Lung (tissue), 12 donors: ENCODE results near the gene SPSB4. TPM values are rescaled to one million over a fixed set of nuclear protein-coding genes. Genes with fewer than 3 reads are reported as not detected.

Source experiments
- ATAC-seq: fragments of 200-7000 bp; cut with Tn5 transposase; one replicate; pipeline ENCODE4 v1.9.1; 2020; ENCODE audit warnings: moderate number of reproducible peaks; ENCODE audit not compliant: insufficient read depth, low FRiP score
- DNase-seq, 3 donors: peaks; one replicate each; pipeline ENCODE4 v3.0.0-alpha.2; 2013 to 2017
- H3K27ac ChIP-seq, 2 donors: one replicate each; pipeline ENCODE4 v1.5.1; 2013; ENCODE audit warnings: mild to moderate bottlenecking in 2 of 2, moderate library complexity in 2 of 2, control low read depth in 1 of 2, inconsistent platforms in 1 of 2, low read depth in 1 of 2, low read length in 1 of 2
- H3K27me3 ChIP-seq, 3 donors: one replicate each; pipeline ENCODE4 v1.5.1; 2013; ENCODE audit warnings: low read length in 2 of 3; ENCODE audit not compliant: control insufficient read depth in 3 of 3, insufficient read depth in 3 of 3
- H3K36me3 ChIP-seq, 4 donors: one replicate each; pipeline ENCODE4 v1.5.1; 2013; ENCODE audit warnings: low read length in 4 of 4, mild to moderate bottlenecking in 1 of 4, moderate library complexity in 1 of 4; ENCODE audit not compliant: control insufficient read depth in 4 of 4, insufficient read depth in 4 of 4
- H3K4me1 ChIP-seq, 5 donors: one replicate each; pipeline ENCODE4 v1.5.1; 2013; ENCODE audit warnings: low read length in 5 of 5, mild to moderate bottlenecking in 2 of 5, moderate library complexity in 1 of 5; ENCODE audit not compliant: control insufficient read depth in 5 of 5, insufficient read depth in 5 of 5
- H3K4me3 ChIP-seq: one replicate; pipeline ENCODE4 v1.5.1; 2013; ENCODE audit warnings: mild to moderate bottlenecking, control low read depth, moderate library complexity
- H3K9ac ChIP-seq, 2 donors: one replicate each; pipeline ENCODE4 v1.5.1; 2013; ENCODE audit warnings: low read length in 2 of 2, control low read depth in 1 of 2; ENCODE audit not compliant: insufficient read depth in 1 of 2
- H3K9me3 ChIP-seq, 4 donors: one replicate each; pipeline ENCODE4 v1.5.1; 2013; ENCODE audit warnings: low read length in 3 of 4, mild to moderate bottlenecking in 1 of 4, moderate library complexity in 1 of 4; ENCODE audit not compliant: control insufficient read depth in 4 of 4, insufficient read depth in 3 of 4
- WGBS, 2 donors: extraction: QIAGEN DNeasy Blood & Tissue Kit; methylation state at CpG; one replicate each; pipeline ENCODE4 v1.1.7; 2013; 5-methylcytosine and 5-hydroxymethylcytosine counted together
- polyA plus RNA-seq, 2 donors: library from polyadenylated mRNA; stranded (reverse); fragments of 200-250 nt; gene quantifications; one replicate each; pipeline ENCODE4 v1.2.1, GENCODE V29; 2013
- total RNA-seq, 2 donors: library from RNA; depleted of rRNA in 1 of 2; stranded (reverse); fragments of >200 nt in 1 of 2; gene quantifications; one replicate each; pipeline ENCODE4 v1.2.1, GENCODE V29; 2014 to 2021
- TF ChIP-seq, protein P1 (sequence below): IDR thresholded peaks from 2 replicates; pipeline ENCODE4 v1.5.1; 2012; ENCODE audit warnings: mild to moderate bottlenecking; ENCODE audit errors: control extremely low read depth, extremely low read depth
- donor health status: control.
- donor health status: control.
- donor health status: Bipolar disorder and iron deficiency.
- donor health status: healthy.
- donor health status: DM: yes; HTN: yes; CAD: no.

The SPSB4 gene
- total and polyA plus RNA-seq, 4 donors = 0.25 to 4.4 (median 1.5) TPM

- WGBS, 2 donors = 35 to 45% methylated on average over 2 of the region's 2 CpGs
Measured at GRCh38 chr3:141049681-141050080, 1.5 kb upstream of the SPSB4 start.

GRCh38 chr3:141051443-141052200 lies 475 bp downstream of the SPSB4 start:
- DNase-seq (peak; percentile 76 to 82 (median 79)), ATAC-seq (no peak)
- H3K27me3 ChIP-seq = peaks cover 0 to 39% (median 13%) of the 10 kb centered on the region in 3 donors
- TF ChIP-seq, protein P1, sequence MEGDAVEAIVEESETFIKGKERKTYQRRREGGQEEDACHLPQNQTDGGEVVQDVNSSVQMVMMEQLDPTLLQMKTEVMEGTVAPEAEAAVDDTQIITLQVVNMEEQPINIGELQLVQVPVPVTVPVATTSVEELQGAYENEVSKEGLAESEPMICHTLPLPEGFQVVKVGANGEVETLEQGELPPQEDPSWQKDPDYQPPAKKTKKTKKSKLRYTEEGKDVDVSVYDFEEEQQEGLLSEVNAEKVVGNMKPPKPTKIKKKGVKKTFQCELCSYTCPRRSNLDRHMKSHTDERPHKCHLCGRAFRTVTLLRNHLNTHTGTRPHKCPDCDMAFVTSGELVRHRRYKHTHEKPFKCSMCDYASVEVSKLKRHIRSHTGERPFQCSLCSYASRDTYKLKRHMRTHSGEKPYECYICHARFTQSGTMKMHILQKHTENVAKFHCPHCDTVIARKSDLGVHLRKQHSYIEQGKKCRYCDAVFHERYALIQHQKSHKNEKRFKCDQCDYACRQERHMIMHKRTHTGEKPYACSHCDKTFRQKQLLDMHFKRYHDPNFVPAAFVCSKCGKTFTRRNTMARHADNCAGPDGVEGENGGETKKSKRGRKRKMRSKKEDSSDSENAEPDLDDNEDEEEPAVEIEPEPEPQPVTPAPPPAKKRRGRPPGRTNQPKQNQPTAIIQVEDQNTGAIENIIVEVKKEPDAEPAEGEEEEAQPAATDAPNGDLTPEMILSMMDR = no peak
- peak overlapping the region in 1 of 2 donors; percentile 83 for H3K9ac ChIP-seq
- H3K27ac ChIP-seq = peak overlapping the region in 1 of 2 donors; percentile 42
- 0 to 1% methylated on average over 72 to 77 of the region's 77 CpGs for WGBS, 2 donors
- peaks cover 0 to 3% (median 0%) of the 10 kb centered on the region in 4 donors for H3K9me3 ChIP-seq
- no peaks in the 10 kb centered on the region for H3K36me3 ChIP-seq
- H3K4me3 ChIP-seq = no peak overlapping the region
- H3K4me1 ChIP-seq = peaks cover 0 to 34% (median 5%) of the 10 kb centered on the region in 5 donors

More at GRCh38 chr3:141049681-141050080, 1.5 kb upstream of the SPSB4 start:
- H3K4me1 ChIP-seq = peaks cover 0 to 19% (median 0%) of the 10 kb centered on the region in 5 donors
- peaks cover 0 to 35% (median 13%) of the 10 kb centered on the region in 3 donors for H3K27me3 ChIP-seq
- H3K27ac ChIP-seq = no peak overlapping the region
- H3K9ac ChIP-seq = no peak overlapping the region
- no peak for ATAC-seq
- TF ChIP-seq, protein P1 = no peak
- H3K9me3 ChIP-seq = peaks cover 0 to 3% (median 0%) of the 10 kb centered on the region in 4 donors
- H3K4me3 ChIP-seq = no peak overlapping the region
- DNase-seq = no peak
- no peaks in the 10 kb centered on the region for H3K36me3 ChIP-seq

DNA sequence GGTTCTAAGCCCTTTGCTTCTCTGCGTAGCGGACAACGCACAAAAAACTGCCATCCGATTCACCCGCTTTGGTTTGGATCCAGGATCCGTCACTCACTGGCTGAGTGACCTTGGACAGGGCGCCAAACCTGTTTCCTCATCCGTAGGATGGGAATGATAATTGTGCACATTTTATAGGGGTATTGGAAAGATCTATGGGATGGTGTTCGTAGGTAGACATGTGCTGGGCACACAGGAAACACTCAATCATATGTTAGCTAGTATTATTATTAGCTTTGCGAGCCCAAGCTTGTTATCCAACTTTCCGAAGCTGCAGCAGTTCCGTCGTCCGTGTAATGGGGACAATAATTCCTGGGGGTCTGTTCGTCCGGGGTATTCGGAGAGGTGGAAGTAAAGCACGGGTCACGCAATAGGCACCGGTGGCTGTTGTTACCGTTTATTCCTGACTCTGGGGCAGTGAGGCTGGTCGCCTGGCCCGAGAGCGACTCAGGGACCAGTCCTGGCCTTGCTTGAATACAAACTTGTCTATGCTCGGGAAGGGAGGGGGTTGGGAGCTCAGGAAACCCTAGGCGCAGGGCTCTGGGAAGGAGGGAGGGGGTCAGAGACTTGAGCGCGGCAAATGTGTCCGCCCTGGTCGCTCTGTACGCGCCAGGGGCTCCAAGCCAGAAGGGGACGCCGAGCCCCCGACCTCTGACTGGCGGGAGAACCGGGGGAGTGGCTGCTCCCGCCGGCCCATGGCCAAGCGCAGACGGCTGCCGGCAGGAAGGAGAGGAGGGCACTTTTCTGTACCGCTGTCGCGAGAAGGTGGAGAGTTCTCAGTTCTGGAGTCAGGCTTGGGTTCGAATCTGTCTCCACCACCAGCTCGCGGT lies 1.3 kb downstream of the SPSB4 start:
- ATAC-seq = no peak
- TF ChIP-seq, protein P1 = no peak
- Histone ChIP-seq H3K9me3 (peaks cover 0 to 3% (median 0%) of the 10 kb centered on the region in 4 donors), H3K9ac (peak overlapping the region; percentile 19 to 83), H3K36me3 (no peaks in the 10 kb centered on the region), H3K27ac (no peak overlapping the region), H3K4me1 (peaks cover 0 to 36% (median 5%) of the 10 kb centered on the region in 5 donors), H3K27me3 (peaks cover 0 to 35% (median 13%) of the 10 kb centered on the region in 3 donors), H3K4me3 (peak overlapping the region; percentile 11)
- peak; percentile 90 to 93 (median 92) for DNase-seq
- WGBS, 2 donors = 1 to 3% methylated on average over 48 of the region's 48 CpGs
